ENCODE results near the gene HMHB1. TPM values are rescaled to one million over a fixed set of nuclear protein-coding genes. Genes with fewer than 3 reads are reported as not detected.

Gene HMHB1
- total RNA-seq, 6 donors from 2014 or later: not detected

GRCh38 chr5:143771602-143772001, 40.4 kb upstream of the HMHB1 start:
- Histone ChIP-seq H3K27me3 (no peaks in the 10 kb centered on the region), H3K4me3 (no peak overlapping the region), H3K27ac (no peak overlapping the region), H3K36me3 (no peaks in the 10 kb centered on the region), H3K4me1 (peaks cover 0 to 7% (median 4%) of the 10 kb centered on the region in 4 donors), H3K9me3 (no peaks in the 10 kb centered on the region)
- ATAC-seq (ENCODE audit: low FRiP score in 2 of 2) (no peak), DNase-seq (no peak)
- TF ChIP-seq CTCF (IDR thresholded peaks at IDR 0.05) (no peak), POLR2AphosphoS5 (IDR thresholded peaks at IDR 0.05) (no peak), EP300 (IDR thresholded peaks at IDR 0.05) (no peak), POLR2A (IDR thresholded peaks at IDR 0.05) (no peak)
- WGBS, 2 donors: 52 to 66% methylated on average over 2 of the region's 2 CpGs

GRCh38 chr5:143772621-143773020, 39.3 kb upstream of the HMHB1 start:
- Histone ChIP-seq H3K4me1 (peaks cover 0 to 7% (median 4%) of the 10 kb centered on the region in 4 donors), H3K27ac (no peak overlapping the region), H3K9me3 (no peaks in the 10 kb centered on the region), H3K27me3 (no peaks in the 10 kb centered on the region), H3K36me3 (no peaks in the 10 kb centered on the region), H3K4me3 (no peak overlapping the region)
- DNase-seq (no peak), ATAC-seq (ENCODE audit: low FRiP score in 2 of 2) (no peak)
- TF ChIP-seq CTCF (IDR thresholded peaks at IDR 0.05): no peak
- no peak for TF ChIP-seq POLR2A (IDR thresholded peaks at IDR 0.05)
- no peak for TF ChIP-seq EP300 (IDR thresholded peaks at IDR 0.05)
- TF ChIP-seq POLR2AphosphoS5 (IDR thresholded peaks at IDR 0.05): no peak
- 86% methylated on average over 1 of the region's 1 CpG; no CpG with 5 or more reads in 1 of the 2 donors for WGBS, 2 donors

- DNase-seq (no peak), ATAC-seq (ENCODE audit: low FRiP score in 2 of 2) (no peak)
- Histone ChIP-seq H3K27ac (no peak overlapping the region), H3K4me3 (no peak overlapping the region), H3K9me3 (no peaks in the 10 kb centered on the region), H3K27me3 (no peaks in the 10 kb centered on the region), H3K4me1 (peaks cover 0 to 7% (median 4%) of the 10 kb centered on the region in 4 donors), H3K36me3 (no peaks in the 10 kb centered on the region)
- TF ChIP-seq POLR2AphosphoS5 (IDR thresholded peaks at IDR 0.05) (no peak), CTCF (IDR thresholded peaks at IDR 0.05) (no peak), POLR2A (IDR thresholded peaks at IDR 0.05) (no peak), EP300 (IDR thresholded peaks at IDR 0.05) (no peak)
- WGBS, 2 donors: 55 to 79% methylated on average over 2 of the region's 2 CpGs
These were observed 36.7 kb upstream of the HMHB1 start for GRCh38 chr5:143775258-143775657.

- Histone ChIP-seq H3K9me3 (no peaks in the 10 kb centered on the region), H3K4me1 (no peaks in the 10 kb centered on the region), H3K4me3 (no peak overlapping the region), H3K27me3 (no peaks in the 10 kb centered on the region), H3K36me3 (no peaks in the 10 kb centered on the region), H3K27ac (no peak overlapping the region)
- TF ChIP-seq POLR2A (IDR thresholded peaks at IDR 0.05) (no peak), POLR2AphosphoS5 (IDR thresholded peaks at IDR 0.05) (no peak), CTCF (IDR thresholded peaks at IDR 0.05) (no peak), EP300 (IDR thresholded peaks at IDR 0.05) (no peak)
- WGBS, 2 donors: 91 to 96% methylated on average over 4 of the region's 4 CpGs
- ATAC-seq (ENCODE audit: low FRiP score in 2 of 2) (no peak), DNase-seq (no peak)
These were observed 35.0 kb upstream of the HMHB1 start for GRCh38 chr5:143776951-143777350.

GRCh38 chr5:143779506-143779905, 32.5 kb upstream of the HMHB1 start:
- Histone ChIP-seq H3K9me3 (no peaks in the 10 kb centered on the region), H3K36me3 (no peaks in the 10 kb centered on the region), H3K4me3 (no peak overlapping the region), H3K27me3 (no peaks in the 10 kb centered on the region), H3K4me1 (no peaks in the 10 kb centered on the region), H3K27ac (no peak overlapping the region)
- WGBS, 2 donors: 94 to 100% methylated on average over 2 of the region's 2 CpGs
- ATAC-seq (ENCODE audit: low FRiP score in 2 of 2) (no peak), DNase-seq (no peak)
- TF ChIP-seq POLR2AphosphoS5 (IDR thresholded peaks at IDR 0.05) (no peak), EP300 (IDR thresholded peaks at IDR 0.05) (no peak), POLR2A (IDR thresholded peaks at IDR 0.05) (no peak), CTCF (IDR thresholded peaks at IDR 0.05) (no peak)

Measured in upper lobe of left lung (tissue), 6 donors.